Measurements from ENCODE around the gene NNT. TPM values are rescaled to one million over a fixed set of nuclear protein-coding genes. Genes with fewer than 3 reads are reported as not detected.
"Not testable (repeated sequence)": the region's sequence is repeated elsewhere in the genome, so short reads cannot be mapped to it uniquely, and the experiment has no call there.

Gene NNT
- total RNA-seq, 6 donors from 2014 or later = 18.5 to 63.6 (median 49.7) TPM

DNA sequence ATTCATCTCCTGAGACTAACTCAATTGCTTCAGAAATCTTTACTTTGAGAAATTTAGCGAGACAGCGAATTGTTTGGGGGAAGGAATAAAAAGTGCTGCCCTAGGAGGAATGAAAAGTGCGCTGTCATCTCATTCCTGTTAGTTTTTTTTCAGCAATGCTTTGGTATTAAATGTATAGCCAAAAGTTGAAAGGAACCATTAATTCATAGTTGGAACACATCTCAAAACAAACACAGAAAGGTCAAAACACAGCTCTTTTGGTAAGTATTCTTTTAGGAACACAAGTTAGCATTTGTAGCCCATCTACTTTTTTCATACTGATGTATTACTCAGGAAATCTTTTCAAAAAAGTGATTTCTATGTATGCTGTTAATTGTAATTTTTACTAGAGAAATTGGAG, 109.1 kb downstream of the NNT start:
- 86 to 87% methylated on average over 3 of the region's 3 CpGs for WGBS, 2 donors
- no peaks in the 10 kb centered on the region for H3K36me3 ChIP-seq
- no peak for ATAC-seq (ENCODE audit: low FRiP score in 2 of 2)
- no peaks in the 10 kb centered on the region for H3K27me3 ChIP-seq
- H3K4me1 ChIP-seq = no peaks in the 10 kb centered on the region
- DNase-seq = no peak
- no peak overlapping the region for H3K27ac ChIP-seq
- TF ChIP-seq POLR2AphosphoS5 (IDR thresholded peaks at IDR 0.05) (no peak), EP300 (IDR thresholded peaks at IDR 0.05) (no peak)
- TF ChIP-seq, protein P1, sequence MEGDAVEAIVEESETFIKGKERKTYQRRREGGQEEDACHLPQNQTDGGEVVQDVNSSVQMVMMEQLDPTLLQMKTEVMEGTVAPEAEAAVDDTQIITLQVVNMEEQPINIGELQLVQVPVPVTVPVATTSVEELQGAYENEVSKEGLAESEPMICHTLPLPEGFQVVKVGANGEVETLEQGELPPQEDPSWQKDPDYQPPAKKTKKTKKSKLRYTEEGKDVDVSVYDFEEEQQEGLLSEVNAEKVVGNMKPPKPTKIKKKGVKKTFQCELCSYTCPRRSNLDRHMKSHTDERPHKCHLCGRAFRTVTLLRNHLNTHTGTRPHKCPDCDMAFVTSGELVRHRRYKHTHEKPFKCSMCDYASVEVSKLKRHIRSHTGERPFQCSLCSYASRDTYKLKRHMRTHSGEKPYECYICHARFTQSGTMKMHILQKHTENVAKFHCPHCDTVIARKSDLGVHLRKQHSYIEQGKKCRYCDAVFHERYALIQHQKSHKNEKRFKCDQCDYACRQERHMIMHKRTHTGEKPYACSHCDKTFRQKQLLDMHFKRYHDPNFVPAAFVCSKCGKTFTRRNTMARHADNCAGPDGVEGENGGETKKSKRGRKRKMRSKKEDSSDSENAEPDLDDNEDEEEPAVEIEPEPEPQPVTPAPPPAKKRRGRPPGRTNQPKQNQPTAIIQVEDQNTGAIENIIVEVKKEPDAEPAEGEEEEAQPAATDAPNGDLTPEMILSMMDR (IDR thresholded peaks at IDR 0.05) = no peak
- H3K4me3 ChIP-seq = no peak overlapping the region
- H3K9me3 ChIP-seq = no peaks in the 10 kb centered on the region

DNA sequence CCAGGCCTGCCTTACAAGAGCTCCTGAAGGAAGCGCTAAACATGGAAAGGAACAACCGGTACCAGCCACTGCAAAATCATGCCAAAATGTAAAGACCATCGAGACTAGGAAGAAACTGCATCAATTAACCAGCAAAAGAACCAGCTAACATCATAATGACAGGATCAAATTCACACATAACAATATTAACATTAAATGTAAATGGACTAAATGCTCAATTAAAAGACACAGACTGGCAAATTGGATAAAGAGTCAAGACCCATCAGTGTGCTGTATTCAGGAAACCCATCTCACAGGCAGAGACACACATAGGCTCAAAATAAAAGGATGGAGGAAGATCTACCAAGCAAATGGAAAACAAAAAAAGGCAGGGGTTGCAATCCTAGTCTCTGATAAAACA, 116.8 kb downstream of the NNT start:
- ATAC-seq (ENCODE audit: low FRiP score in 2 of 2); H3K27ac ChIP-seq; H3K27me3 ChIP-seq; H3K4me3 ChIP-seq; H3K36me3 ChIP-seq; H3K4me1 ChIP-seq; H3K9me3 ChIP-seq; DNase-seq: not testable (repeated sequence)
- 91 to 98% methylated on average over 3 of the region's 3 CpGs for WGBS, 2 donors

DNA sequence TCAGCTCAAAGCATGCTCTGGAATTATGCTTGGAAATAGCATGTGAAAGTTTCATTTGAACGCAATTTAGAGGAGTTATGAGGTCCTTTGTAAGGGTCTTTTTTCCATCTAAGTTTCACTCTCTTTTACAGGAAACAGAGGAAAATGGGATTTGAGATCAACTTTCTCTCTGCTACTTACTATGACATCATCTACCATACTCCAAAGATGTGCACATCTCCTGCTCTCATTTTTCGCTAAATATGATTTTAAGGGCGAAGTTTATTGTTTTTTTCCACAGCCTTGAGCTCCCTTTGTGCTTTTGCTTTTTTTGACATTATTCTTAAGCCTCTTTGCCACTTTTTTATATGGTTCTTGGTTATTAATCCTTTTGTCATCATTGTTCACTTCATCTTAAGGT, 125.6 kb downstream of the NNT start:
- no peak for ATAC-seq (ENCODE audit: low FRiP score in 2 of 2)
- H3K4me1 ChIP-seq = no peaks in the 10 kb centered on the region
- H3K27me3 ChIP-seq = no peaks in the 10 kb centered on the region
- no peak for TF ChIP-seq POLR2AphosphoS5 (IDR thresholded peaks at IDR 0.05)
- TF ChIP-seq, protein P1 (IDR thresholded peaks at IDR 0.05) = no peak
- TF ChIP-seq EP300 (IDR thresholded peaks at IDR 0.05) = no peak
- no peak for TF ChIP-seq POLR2A (IDR thresholded peaks at IDR 0.05)
- WGBS, 2 donors = 84 to 88% methylated on average over 3 of the region's 3 CpGs
- no peaks in the 10 kb centered on the region for H3K9me3 ChIP-seq
- H3K27ac ChIP-seq = no peak overlapping the region
- H3K4me3 ChIP-seq = no peak overlapping the region
- H3K36me3 ChIP-seq = no peaks in the 10 kb centered on the region
- DNase-seq = no peak

DNA sequence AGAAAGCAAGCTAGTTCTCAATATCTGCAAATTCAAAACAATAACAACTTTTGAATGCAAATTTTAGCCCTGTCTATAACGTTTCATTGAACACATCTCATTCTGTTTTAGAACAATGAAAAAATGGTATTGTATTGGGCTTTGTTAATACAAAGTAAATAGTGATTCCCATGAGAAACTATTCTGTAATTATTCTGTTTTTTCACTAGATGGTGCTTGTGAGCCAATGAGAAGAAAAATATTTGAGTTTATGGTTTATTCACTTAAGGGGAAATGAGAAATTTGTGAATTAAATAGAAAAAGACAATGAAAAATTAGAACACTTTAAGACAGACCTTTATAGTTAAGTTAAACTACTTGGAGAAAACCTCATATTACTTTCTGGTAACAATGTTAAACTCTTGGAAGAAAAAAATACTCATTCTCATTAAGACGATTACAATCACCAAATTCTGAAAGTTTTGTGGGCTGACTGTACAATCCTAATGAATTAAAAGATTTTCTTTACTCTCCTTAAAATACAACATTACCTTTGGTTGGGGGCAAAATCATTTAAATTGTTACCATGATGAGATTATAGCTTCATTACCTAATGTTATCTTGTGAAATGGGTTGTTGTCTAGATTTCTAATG, 127.0 kb downstream of the NNT start:
- ATAC-seq (ENCODE audit: low FRiP score in 2 of 2) (peak in 1 of 2 donors; percentile 58), DNase-seq (no peak)
- Histone ChIP-seq H3K4me3 (no peak overlapping the region), H3K36me3 (no peaks in the 10 kb centered on the region), H3K4me1 (no peaks in the 10 kb centered on the region), H3K27me3 (no peaks in the 10 kb centered on the region), H3K9me3 (no peaks in the 10 kb centered on the region), H3K27ac (no peak overlapping the region)
- TF ChIP-seq POLR2A (IDR thresholded peaks at IDR 0.05) = no peak
- TF ChIP-seq, protein P1 (IDR thresholded peaks at IDR 0.05) = peak in 4 of 6 experiments; percentile 23 to 40 (median 28)
- WGBS, 2 donors = 43 to 45% methylated on average over 2 of the region's 2 CpGs

DNA sequence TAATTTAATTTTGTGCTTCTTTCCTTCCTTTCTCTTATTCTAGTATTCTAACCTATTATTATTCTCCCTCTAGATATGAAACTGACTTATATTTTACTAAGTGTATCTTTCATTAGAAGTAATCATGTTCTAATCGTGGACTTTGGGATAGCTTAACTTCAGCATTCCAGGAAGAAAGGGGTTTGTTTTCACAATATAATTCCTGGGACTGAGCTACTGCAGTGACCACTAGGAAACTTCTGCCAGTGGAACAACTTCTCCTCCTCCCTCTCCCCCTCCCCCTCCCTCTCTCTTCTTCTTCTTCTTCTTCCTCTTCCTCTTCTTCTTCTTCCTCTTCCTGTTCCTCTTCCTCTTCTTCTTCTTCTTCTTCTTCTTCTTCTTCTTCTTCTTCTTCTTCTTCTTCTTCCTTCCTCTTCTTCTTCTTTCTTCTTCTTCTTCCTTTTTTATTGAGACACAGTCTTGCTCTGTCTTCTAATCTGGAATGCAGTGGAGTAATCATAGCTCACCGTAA, 127.9 kb downstream of the NNT start:
- no peaks in the 10 kb centered on the region for H3K27me3 ChIP-seq
- H3K36me3 ChIP-seq = no peaks in the 10 kb centered on the region
- DNase-seq (no peak), ATAC-seq (ENCODE audit: low FRiP score in 2 of 2) (no peak)
- H3K9me3 ChIP-seq = no peaks in the 10 kb centered on the region
- TF ChIP-seq, protein P1 (IDR thresholded peaks at IDR 0.05) = no peak
- TF ChIP-seq POLR2A (IDR thresholded peaks at IDR 0.05) (no peak), POLR2AphosphoS5 (IDR thresholded peaks at IDR 0.05) (no peak), EP300 (IDR thresholded peaks at IDR 0.05) (no peak)
- WGBS, 2 donors = 59 to 82% methylated on average over 2 of the region's 2 CpGs
- no peak overlapping the region for H3K27ac ChIP-seq
- no peaks in the 10 kb centered on the region for H3K4me1 ChIP-seq
- H3K4me3 ChIP-seq = no peak overlapping the region
